KOPT-K1 (cell line): Measurements from ENCODE around the gene SLC2A11.

ENCODE experiments used
- H3K27ac ChIP-seq: fragments of 200-600 bp; sonication (generic); 2 replicates; pipeline ENCODE4 v1.5.1; 2016; ENCODE audit warnings: antibody characterized with exemption, mild to moderate bottlenecking, low read depth, low read length; ENCODE audit not compliant: poor library complexity, severe bottlenecking
- H3K36me3 ChIP-seq: fragments of 200-600 bp; sonication (generic); 2 replicates; pipeline ENCODE4 v1.5.1; 2017; ENCODE audit warnings: antibody characterized with exemption, mild to moderate bottlenecking, low read length, moderate library complexity; ENCODE audit not compliant: insufficient read depth
- H3K9me3 ChIP-seq: fragments of 200-600 bp; sonication (generic); 2 replicates; pipeline ENCODE4 v1.5.1; 2017; ENCODE audit warnings: antibody characterized with exemption, low read length, mild to moderate bottlenecking; ENCODE audit not compliant: insufficient read depth, poor library complexity, severe bottlenecking

SLC2A11 gene, protein sequence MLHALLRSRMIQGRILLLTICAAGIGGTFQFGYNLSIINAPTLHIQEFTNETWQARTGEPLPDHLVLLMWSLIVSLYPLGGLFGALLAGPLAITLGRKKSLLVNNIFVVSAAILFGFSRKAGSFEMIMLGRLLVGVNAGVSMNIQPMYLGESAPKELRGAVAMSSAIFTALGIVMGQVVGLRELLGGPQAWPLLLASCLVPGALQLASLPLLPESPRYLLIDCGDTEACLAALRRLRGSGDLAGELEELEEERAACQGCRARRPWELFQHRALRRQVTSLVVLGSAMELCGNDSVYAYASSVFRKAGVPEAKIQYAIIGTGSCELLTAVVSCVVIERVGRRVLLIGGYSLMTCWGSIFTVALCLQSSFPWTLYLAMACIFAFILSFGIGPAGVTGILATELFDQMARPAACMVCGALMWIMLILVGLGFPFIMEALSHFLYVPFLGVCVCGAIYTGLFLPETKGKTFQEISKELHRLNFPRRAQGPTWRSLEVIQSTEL

GRCh38 chr22:23857606-23858483 lies at the start of gene SLC2A11:
Gene SLC2A11, plus strand, starts transcription at chr22:23857875. Its CDS starts 125 bp downstream, at chr22:23858000.
- Histone ChIP-seq H3K27ac (peak within 1 kb of the TSS; percentile 80), H3K9me3 (no peaks in the 10 kb centered on the region), H3K36me3 (no peaks in the 10 kb centered on the region)

DNA sequence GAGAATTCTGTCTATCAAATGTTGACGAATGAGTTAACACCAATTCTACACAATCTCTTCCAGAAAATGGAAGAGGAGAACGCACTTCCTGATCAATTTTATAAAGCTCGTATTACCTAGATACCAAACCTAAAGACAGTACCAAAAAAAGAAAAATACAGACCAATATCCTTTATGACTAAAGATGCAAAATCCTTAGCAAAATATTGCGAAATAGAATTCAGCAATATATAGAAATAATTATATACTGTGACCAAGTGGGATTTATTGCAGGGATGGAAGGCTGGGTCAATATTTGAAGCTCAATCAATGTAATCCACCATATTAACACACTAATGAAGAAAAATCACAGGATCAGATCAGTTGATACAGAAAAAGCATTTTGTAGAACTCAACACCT lies 45.3 kb upstream of the SLC2A11 start:
- Histone ChIP-seq H3K9me3 (no peaks in the 10 kb centered on the region), H3K36me3 (peaks cover 82% of the 10 kb centered on the region), H3K27ac (no peak overlapping the region)

DNA sequence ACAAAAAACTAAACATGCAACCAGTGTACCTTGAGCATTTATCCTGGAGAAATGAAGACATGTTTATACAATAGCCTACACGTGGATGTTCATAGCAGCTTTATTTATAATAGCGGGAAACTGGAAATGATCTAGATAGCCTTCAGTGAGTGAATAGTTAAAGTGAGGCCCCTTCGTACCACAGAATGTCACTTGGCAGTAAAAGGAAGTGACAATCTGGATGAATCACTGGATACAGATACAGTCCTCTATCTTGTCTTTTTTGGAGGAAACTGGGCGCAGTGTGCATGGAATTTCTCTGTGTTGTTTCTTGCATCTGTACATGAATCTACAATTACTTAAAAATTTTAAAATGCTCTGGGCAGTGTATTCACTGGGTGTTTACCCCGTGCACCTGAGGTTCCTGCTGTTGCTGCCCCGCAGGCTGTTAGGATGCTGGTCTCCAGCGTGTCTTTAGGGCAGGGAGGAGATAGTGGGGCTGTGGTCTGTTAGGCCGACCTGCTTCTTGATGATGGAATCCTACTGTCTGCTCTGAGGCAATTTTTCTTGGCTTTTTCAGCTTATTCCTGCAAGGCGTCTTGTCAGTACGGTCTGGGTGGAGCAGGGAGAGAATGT lies 42.0 kb upstream of the SLC2A11 start:
- H3K9me3 ChIP-seq: no peaks in the 10 kb centered on the region
- H3K27ac ChIP-seq: no peak overlapping the region
- H3K36me3 ChIP-seq: peaks cover 97% of the 10 kb centered on the region

DNA sequence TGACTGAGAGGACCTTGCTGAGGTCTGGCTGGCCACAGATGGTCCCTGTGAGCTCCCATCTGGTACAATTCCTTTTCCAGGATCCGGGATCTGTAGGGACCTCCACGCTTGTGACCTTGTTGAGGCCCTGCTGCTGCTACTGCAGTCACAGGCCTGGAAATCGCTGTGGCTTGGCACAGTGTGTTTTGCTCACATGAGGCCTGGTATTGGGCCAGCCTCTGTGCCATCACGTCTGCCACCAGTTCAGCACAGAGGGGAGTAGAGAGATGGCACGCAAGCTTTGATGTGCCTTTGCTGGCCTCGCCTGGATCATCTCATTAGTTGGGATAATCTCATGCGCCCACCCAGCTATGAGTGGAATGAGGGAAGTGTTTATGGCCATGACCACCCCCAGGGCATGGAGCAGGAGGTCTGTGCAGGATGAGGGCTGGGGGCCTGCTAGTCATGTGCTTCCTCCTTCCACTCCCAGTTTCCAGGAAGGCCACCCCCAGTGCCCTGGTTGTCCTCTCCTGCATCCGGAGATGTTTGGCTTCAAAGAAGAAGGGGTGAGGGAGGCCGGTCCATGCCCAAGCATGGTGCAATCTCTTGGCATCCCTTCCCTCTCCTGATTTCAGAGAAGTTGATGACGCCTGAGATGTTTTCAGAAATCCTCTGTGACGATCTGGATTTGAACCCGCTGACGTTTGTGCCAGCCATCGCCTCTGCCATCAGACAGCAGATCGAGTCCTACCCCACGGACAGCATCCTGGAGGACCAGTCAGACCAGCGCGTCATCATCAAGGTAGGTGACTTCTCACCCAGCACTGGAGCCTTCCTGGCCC lies 41.3 kb upstream of the SLC2A11 start:
- Histone ChIP-seq H3K36me3 (peaks cover 97% of the 10 kb centered on the region), H3K27ac (no peak overlapping the region)

DNA sequence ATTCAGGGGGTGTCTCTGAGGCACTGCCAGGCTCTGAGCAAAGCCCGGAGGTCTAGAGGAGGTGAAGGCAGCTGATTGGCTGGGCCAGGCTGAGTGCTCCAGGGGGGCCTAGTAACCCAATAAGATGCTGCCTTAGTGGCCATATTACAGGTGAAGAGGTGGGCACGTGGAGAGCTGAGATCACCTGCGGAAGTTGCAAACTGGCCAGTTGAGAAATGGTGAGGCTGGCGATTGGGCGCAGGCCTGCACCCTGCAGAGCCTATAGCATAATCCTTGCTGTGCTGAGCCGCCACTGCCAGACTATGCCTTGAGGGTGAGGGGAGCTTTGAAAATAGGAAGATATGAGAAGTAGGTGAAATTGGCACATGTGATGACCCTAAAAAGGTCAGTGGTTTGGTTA lies 40.5 kb upstream of the SLC2A11 start:
- Histone ChIP-seq H3K27ac (no peak overlapping the region), H3K36me3 (peaks cover 97% of the 10 kb centered on the region), H3K9me3 (no peaks in the 10 kb centered on the region)

More for the DNA sequence above, 41.3 kb upstream of the SLC2A11 start:
- H3K9me3 ChIP-seq: no peaks in the 10 kb centered on the region

- peaks cover 97% of the 10 kb centered on the region for H3K36me3 ChIP-seq
- H3K9me3 ChIP-seq: no peaks in the 10 kb centered on the region
- no peak overlapping the region for H3K27ac ChIP-seq
Observed at GRCh38 chr22:23818541-23818940, 39.1 kb upstream of the SLC2A11 start.

GRCh38 chr22:23820748-23821211 lies 36.9 kb upstream of the SLC2A11 start:
- Histone ChIP-seq H3K36me3 (peaks cover 100% of the 10 kb centered on the region), H3K27ac (peak overlapping the region; percentile 55), H3K9me3 (no peaks in the 10 kb centered on the region)

DNA sequence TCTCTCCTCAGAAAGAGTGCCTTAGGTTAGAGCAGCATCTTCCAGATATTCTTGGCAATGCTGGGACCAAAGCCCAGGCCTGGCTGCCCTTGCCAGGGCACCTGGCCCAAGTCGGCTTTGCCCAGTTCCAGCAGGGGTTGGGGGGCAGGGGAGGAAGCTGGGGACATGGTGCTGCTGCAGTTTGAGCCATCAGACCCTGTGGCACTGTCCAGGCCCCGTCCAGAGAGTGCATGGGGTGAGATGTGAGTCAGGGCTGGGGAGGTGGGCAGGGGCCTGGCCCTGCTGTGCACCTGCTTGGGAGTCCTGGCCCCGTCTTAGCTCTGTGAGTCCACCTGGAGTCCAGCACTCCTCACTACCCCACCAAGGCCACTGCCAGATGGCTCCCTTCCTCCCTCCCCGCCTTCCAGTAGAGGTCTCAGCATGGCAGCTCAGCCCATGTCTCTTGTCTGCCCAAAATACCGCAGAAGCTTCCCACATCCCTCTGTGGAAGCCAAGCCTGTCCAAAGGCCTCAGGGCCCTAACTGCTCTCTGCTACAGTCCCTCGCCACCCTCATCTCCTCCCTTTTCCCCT lies 35.5 kb upstream of the SLC2A11 start:
- H3K9me3 ChIP-seq: no peaks in the 10 kb centered on the region
- no peak overlapping the region for H3K27ac ChIP-seq
- peaks cover 100% of the 10 kb centered on the region for H3K36me3 ChIP-seq

GRCh38 chr22:23823331-23823791 lies 34.3 kb upstream of the SLC2A11 start:
- H3K36me3 ChIP-seq: peaks cover 100% of the 10 kb centered on the region
- no peaks in the 10 kb centered on the region for H3K9me3 ChIP-seq
- no peak overlapping the region for H3K27ac ChIP-seq

DNA sequence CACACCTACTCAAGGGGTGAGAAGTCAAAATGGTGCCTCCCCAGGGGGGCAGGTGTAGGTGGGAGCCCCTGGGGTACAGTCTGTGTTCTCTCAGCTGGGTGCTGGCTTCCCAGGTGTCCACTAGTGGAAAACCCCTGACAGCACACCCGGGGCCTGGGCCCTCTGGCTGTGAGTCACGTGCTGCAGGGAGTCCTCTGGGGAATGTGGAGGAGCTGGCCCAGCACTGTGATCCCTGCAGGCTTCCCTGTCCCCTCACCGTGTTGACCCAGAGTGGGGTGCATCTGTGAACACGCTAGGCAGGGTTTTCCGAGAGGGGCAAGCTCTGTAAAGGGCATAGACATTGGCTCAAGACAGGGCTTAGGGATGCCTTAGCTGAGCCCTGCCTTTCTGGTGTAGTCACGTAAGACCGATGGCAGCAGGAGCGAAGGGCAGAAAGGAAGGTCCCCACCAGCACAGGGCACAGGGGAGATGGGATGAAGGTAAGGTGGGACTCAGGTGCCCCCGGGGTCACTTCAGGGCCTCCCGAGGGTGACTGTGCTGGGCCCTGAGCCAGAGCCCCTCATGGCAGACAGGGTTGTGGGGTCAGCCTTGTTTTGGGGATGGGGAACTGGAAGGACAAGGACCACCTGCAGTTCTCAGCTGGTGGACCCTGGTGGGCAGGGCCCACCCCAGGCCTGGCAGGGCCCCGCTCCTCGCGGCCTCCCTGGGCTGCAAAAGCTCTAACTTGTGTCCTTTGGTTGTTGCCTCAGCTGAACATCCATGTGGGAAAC lies 33.0 kb upstream of the SLC2A11 start:
- no peak overlapping the region for H3K27ac ChIP-seq
- H3K36me3 ChIP-seq: peaks cover 100% of the 10 kb centered on the region
- no peaks in the 10 kb centered on the region for H3K9me3 ChIP-seq

DNA sequence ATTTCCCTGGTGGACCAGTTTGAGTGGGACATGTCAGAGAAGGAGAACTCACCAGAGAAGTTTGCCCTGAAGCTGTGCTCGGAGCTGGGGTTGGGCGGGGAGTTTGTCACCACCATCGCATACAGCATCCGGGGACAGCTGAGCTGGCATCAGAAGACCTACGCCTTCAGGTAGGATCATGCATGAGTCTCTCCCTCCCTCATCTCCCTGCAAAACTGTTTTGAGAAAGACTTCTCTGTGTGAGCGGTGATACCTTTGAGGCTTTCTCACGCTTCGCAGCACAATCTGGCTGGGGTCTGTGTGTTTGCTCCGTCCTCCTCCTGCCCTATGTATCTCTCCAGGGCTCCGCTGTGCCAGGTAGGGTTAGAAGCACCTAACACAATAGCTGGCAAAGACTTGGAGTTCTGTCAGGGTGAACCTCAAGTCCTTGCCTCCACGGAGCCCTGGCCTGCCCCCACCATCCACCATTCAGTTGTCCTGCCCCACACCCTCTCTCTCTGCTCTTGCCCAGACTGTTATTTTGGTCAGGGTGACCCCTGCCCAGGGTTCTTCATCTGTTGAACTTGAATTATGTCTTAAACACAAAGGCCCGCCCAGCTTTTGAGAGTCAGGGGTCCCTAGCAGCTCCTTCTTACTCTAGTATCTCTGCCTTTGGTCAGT lies 32.3 kb upstream of the SLC2A11 start:
- H3K27ac ChIP-seq: peak overlapping the region; percentile 45
- no peaks in the 10 kb centered on the region for H3K9me3 ChIP-seq
- H3K36me3 ChIP-seq: peaks cover 100% of the 10 kb centered on the region

DNA sequence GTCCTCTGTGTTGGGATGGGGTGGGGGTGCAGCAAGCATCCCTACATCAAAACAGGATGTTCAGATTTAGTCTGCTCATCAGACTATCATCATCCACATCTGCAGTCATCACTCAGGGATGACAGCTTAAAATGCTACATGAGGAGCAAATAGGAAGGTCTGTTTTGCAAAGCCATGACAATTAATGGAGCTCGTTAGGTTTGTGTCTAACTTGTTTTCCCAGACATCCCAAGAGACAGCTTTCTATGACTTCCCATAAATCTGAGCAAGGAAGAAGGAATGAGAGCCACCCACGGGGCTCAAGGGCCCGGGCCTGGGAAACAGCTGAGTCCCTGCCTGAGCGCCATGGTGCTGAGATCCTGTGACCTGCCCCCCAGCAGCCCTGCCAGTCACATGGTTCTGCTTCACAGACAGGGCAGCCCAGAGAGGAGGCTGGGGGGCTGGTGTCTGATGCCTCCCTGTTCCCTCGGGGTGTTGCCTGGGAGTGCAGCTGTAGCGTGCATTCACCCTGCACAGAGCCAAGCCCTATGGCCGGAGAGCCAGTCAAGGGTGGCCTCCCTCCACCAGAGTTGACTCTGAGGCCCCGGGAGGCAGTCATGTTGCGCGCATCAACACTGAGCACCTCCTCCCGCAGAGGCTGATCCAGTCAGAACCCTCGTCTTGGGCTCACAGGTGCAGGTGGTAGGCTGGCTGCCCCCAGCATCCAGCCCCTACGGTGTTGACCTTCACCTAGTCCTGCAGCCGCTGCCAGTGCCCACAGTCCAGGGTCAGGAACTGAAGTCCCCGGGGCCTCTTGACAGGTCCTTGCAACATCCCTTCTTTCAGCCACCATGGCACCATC lies 30.9 kb upstream of the SLC2A11 start:
- Histone ChIP-seq H3K36me3 (peaks cover 100% of the 10 kb centered on the region), H3K9me3 (no peaks in the 10 kb centered on the region), H3K27ac (no peak overlapping the region)
